ENCODE data around the gene TNNI3.

DNA sequence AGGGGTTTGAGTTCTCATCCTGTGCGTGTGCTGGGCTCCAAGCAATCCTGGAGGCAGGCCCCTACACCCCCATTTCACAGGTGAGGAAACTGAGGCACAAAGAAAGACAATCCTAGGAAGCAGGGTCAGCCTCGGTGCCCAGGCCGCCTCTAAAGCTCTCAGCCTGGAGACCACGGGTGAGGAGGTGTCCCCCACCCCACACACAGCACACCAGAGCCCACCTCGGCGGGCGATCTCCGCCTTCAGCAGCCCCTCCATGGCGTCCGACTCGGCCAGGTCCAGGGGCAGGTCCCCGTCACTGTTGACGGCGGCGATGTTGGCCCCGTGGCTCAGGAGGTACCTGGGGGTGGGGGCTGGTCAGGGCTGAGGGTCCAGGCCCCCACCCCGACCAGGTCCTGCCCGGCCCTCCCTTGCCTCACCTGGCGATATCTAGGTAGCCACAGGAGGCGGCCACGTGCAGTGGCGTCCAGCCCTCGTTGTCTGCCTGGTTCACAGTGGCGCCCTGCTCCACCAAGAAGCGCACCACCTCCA lies 45.2 kb downstream of the TNNI3 start:
- TF ChIP-seq, protein P1, sequence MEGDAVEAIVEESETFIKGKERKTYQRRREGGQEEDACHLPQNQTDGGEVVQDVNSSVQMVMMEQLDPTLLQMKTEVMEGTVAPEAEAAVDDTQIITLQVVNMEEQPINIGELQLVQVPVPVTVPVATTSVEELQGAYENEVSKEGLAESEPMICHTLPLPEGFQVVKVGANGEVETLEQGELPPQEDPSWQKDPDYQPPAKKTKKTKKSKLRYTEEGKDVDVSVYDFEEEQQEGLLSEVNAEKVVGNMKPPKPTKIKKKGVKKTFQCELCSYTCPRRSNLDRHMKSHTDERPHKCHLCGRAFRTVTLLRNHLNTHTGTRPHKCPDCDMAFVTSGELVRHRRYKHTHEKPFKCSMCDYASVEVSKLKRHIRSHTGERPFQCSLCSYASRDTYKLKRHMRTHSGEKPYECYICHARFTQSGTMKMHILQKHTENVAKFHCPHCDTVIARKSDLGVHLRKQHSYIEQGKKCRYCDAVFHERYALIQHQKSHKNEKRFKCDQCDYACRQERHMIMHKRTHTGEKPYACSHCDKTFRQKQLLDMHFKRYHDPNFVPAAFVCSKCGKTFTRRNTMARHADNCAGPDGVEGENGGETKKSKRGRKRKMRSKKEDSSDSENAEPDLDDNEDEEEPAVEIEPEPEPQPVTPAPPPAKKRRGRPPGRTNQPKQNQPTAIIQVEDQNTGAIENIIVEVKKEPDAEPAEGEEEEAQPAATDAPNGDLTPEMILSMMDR (IDR thresholded peaks at IDR 0.05), result no peak
- TF ChIP-seq EP300 (IDR thresholded peaks at IDR 0.05) (no peak), POLR2A (IDR thresholded peaks at IDR 0.05) (no peak)
